Activated CD8-positive, alpha-beta T cell treated with anti-CD3 and anti-CD28 coated beads for 36 hours (primary cell): Measurements from ENCODE around the gene CLASP2. TPM values are rescaled to one million over a fixed set of nuclear protein-coding genes. Genes with fewer than 3 reads are reported as not detected.

Experiments
- ATAC-seq: fragments of 200-7000 bp; cut with Tn5 transposase; one replicate; pipeline ENCODE4 v1.10.0; 2021; ENCODE audit warnings: mild to moderate bottlenecking, moderate library complexity
- CTCF ChIA-PET: fragments of 350-600 bp; sonication (Branson Sonifier 250); formaldehyde crosslinking; loops from one replicate; lab custom pipeline; 2021; ENCODE audit warnings: antibody characterized with exemption; lab: Charles Lee
- POLR2A ChIA-PET: fragments of 350-600 bp; sonication (Branson Sonifier 250); formaldehyde crosslinking; loops from one replicate; lab custom pipeline; 2021; ENCODE audit warnings: antibody characterized with exemption; lab: Charles Lee
- DNase-seq: peaks from one replicate; pipeline ENCODE4 v3.0.0-alpha.2; 2020
- H3K27ac Mint-ChIP-seq: one replicate; pipeline ENCODE4 v1.8.0; 2021; ENCODE audit warnings: mild to moderate bottlenecking, mixed read lengths
- H3K27me3 Mint-ChIP-seq: one replicate; pipeline ENCODE4 v1.8.0; 2021; ENCODE audit warnings: mixed read lengths
- H3K36me3 Mint-ChIP-seq: one replicate; pipeline ENCODE4 v1.8.0; 2021; ENCODE audit warnings: low read depth, mixed read lengths
- H3K4me1 Mint-ChIP-seq: one replicate; pipeline ENCODE4 v1.8.0; 2021; ENCODE audit warnings: low read depth, mixed read lengths
- H3K4me3 Mint-ChIP-seq: one replicate; pipeline ENCODE4 v1.8.0; 2021; ENCODE audit warnings: mild to moderate bottlenecking, moderate library complexity, mixed read lengths
- H3K9me3 Mint-ChIP-seq: one replicate; pipeline ENCODE4 v1.8.0; 2021; ENCODE audit warnings: mixed read lengths
- intact Hi-C: fragments of 100-400 bp; cut with micrococcal nuclease; formaldehyde crosslinking; loops from one replicate; pipeline ENCODE4 v1.10.0; 2022
- total RNA-seq, 2 experiments: library from RNA; stranded (reverse); gene quantifications; one replicate each; pipeline ENCODE4 v1.2.3, GENCODE V29; 2021
- TF ChIP-seq, protein P1 (sequence below): fragments of 200-600 bp; IDR thresholded peaks from one replicate; pipeline ENCODE4 v1.8.0; 2022; ENCODE audit warnings: antibody characterized with exemption, mild to moderate bottlenecking

Gene CLASP2
- total RNA-seq, 2 experiments from 2014 or later, result 38.4 to 46.4 TPM

DNA sequence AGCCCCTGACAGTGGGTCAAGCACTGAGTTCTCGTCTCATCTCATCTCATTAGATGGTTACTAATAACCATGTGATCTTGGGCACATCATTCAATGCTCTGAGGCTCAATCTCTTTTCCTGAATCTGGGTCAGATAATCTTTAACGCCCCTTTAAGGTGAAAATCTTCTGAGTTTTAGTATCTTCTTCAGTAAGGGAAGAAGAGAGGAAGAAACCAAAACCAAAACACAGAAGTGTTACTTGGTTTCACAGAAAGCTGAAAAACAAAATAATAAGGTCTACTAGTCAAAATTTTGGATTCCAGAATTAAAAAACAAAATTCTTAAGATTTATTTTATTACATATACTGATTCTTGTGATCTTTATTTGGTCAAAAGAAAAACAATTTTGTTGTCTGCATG lies 78.2 kb downstream of the CLASP2 start:
- ChIA-PET CTCF (interaction anchor here (0.6 to 1.9 kb wide), 3 partner anchors 19 to 553 kb away, joined by 3 to 7 read pairs (median 4); no protein-coding TSS in a partner anchor), POLR2A (no interaction called here)
- ATAC-seq (no peak), DNase-seq (no peak)
- H3K9me3 Mint-ChIP-seq, result no peaks in the 10 kb centered on the region
- no peaks in the 10 kb centered on the region for H3K36me3 Mint-ChIP-seq
- no peak overlapping the region for H3K4me3 Mint-ChIP-seq
- H3K4me1 Mint-ChIP-seq, result peaks cover 9% of the 10 kb centered on the region
- no peak overlapping the region for H3K27ac Mint-ChIP-seq
- TF ChIP-seq, protein P1, sequence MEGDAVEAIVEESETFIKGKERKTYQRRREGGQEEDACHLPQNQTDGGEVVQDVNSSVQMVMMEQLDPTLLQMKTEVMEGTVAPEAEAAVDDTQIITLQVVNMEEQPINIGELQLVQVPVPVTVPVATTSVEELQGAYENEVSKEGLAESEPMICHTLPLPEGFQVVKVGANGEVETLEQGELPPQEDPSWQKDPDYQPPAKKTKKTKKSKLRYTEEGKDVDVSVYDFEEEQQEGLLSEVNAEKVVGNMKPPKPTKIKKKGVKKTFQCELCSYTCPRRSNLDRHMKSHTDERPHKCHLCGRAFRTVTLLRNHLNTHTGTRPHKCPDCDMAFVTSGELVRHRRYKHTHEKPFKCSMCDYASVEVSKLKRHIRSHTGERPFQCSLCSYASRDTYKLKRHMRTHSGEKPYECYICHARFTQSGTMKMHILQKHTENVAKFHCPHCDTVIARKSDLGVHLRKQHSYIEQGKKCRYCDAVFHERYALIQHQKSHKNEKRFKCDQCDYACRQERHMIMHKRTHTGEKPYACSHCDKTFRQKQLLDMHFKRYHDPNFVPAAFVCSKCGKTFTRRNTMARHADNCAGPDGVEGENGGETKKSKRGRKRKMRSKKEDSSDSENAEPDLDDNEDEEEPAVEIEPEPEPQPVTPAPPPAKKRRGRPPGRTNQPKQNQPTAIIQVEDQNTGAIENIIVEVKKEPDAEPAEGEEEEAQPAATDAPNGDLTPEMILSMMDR, result no peak
- intact Hi-C loops, result loop anchor here (5.0 kb wide), 2 partner anchors 77 to 147 kb away; partner anchors contain the start of gene CLASP2
- H3K27me3 Mint-ChIP-seq, result no peaks in the 10 kb centered on the region

DNA sequence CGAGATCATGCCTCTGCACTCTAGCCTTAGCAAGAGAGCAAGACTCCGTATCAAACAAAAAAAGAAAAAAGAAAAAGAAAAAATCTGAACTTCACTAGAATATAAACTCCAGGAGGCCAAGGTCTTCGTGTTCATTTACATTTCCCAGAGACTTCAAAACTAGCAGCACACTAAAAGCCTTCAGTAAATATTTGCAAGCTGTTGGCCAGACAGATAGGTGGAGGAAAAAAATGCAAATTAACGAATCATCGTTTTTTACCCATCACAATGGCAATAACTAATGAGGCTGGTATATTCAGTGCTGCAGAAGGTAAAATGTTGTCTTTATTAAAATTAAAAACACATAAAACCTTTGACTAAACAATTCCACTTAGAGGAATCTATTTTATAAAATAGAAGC lies 80.6 kb downstream of the CLASP2 start:
- no peaks in the 10 kb centered on the region for H3K27me3 Mint-ChIP-seq
- TF ChIP-seq, protein P1, result no peak
- POLR2A ChIA-PET, result interaction anchor here (0.6 to 1.2 kb wide), 2 partner anchors 160 to 889 kb away, joined by 3 to 5 read pairs; no protein-coding TSS in a partner anchor
- no peak overlapping the region for H3K27ac Mint-ChIP-seq
- H3K4me3 Mint-ChIP-seq, result no peak overlapping the region
- H3K9me3 Mint-ChIP-seq, result no peaks in the 10 kb centered on the region
- intact Hi-C loops, result loop anchor here (5.0 kb wide), 2 partner anchors 80 to 150 kb away; partner anchors contain the start of gene CLASP2
- no peaks in the 10 kb centered on the region for H3K36me3 Mint-ChIP-seq
- H3K4me1 Mint-ChIP-seq, result peaks cover 6% of the 10 kb centered on the region
- DNase-seq, result no peak
- ATAC-seq, result no peak
- CTCF ChIA-PET, result interaction anchor here (1.0 to 2.8 kb wide), 11 partner anchors 9 to 506 kb away, joined by 3 to 36 read pairs (median 5); no protein-coding TSS in a partner anchor

DNA sequence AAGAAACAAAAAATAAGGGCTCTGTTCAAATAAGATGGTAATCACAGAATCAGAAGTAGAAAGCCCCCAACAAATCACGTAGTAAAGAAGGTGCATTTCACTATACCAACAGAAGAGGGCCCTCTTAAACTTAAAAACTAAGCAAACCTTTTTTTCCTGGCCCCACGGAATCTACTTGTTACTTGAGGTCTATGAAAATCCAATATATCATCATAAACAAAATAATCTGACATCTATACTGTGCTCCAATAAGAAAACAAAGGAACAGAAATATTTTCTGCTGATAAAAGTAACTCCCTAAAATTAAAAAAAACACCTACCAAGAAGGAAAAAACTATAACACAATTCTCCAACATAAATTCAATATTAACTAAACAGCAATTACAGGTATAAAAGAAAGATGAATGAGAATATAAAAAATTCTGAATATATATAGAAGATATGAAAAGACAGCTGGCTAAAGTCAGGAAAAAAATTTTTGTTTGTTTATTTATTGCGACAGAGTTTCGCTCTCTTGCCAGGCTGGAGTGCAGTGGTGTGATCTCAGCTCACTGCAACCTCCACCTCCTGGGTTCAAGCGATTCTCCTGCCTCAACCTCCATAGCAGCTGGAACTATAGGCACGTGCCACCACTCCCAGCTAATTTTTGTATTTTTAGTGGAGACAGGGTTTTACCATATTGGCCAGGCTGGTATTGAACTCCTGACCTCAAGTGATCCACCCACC lies 81.8 kb downstream of the CLASP2 start:
- no peak overlapping the region for H3K27ac Mint-ChIP-seq
- POLR2A ChIA-PET, result interaction anchor here (1.2 kb wide), 1 partner anchor 161 kb away, joined by 3 read pairs; no protein-coding TSS in a partner anchor
- H3K4me3 Mint-ChIP-seq, result no peak overlapping the region
- TF ChIP-seq, protein P1, result peak; percentile 74
- ATAC-seq (peak; percentile 62), DNase-seq (no peak)
- intact Hi-C loops, result loop anchor here (5.0 kb wide), 2 partner anchors 81 to 151 kb away; partner anchors contain the start of gene CLASP2
- no peaks in the 10 kb centered on the region for H3K36me3 Mint-ChIP-seq
- H3K27me3 Mint-ChIP-seq, result no peaks in the 10 kb centered on the region
- H3K4me1 Mint-ChIP-seq, result peaks cover 5% of the 10 kb centered on the region
- no peaks in the 10 kb centered on the region for H3K9me3 Mint-ChIP-seq
- CTCF ChIA-PET, result interaction anchor here (0.7 to 2.8 kb wide), 15 partner anchors 8 to 163 kb away, joined by 3 to 36 read pairs (median 3); no protein-coding TSS in a partner anchor

DNA sequence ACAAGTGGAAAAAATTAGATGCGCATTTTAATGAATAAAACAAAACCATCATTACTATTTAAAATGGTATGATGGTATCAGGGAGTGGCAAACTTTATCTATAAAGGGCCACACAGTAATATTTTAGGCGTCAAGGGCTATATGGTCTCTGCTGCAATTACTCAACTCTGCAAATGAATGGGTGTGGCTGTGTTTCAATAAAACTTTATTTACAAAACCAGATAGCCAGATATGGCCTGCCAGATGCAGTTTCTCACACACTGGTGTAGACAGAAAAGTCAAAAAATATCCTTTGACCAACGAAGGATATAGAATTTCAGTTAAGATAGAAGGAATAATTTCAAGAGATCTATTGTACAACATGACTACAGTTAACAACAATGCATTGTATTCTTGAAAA lies 83.8 kb downstream of the CLASP2 start:
- ChIA-PET CTCF (interaction anchor here (1.3 to 2.6 kb wide), 2 partner anchors 12 to 153 kb away, joined by 4 to 20 read pairs; no protein-coding TSS in a partner anchor), POLR2A (interaction anchor here (0.6 kb wide), 1 partner anchor 80 kb away, joined by 4 read pairs; no protein-coding TSS in a partner anchor)
- no peak for ATAC-seq
- H3K27me3 Mint-ChIP-seq, result no peaks in the 10 kb centered on the region
- no peaks in the 10 kb centered on the region for H3K4me1 Mint-ChIP-seq
- DNase-seq, result no peak
- no peak overlapping the region for H3K27ac Mint-ChIP-seq
- H3K4me3 Mint-ChIP-seq, result no peak overlapping the region
- no peaks in the 10 kb centered on the region for H3K36me3 Mint-ChIP-seq
- no peaks in the 10 kb centered on the region for H3K9me3 Mint-ChIP-seq
- TF ChIP-seq, protein P1, result no peak
- intact Hi-C loops, result no loop called here
